Subcutaneous abdominal adipose tissue (tissue), 5 donors: ENCODE data around the gene ZNF205.

Experiments used
- H3K27ac ChIP-seq: one replicate; pipeline ENCODE4 v1.7.0; 2013; ENCODE audit warnings: low read depth, mild to moderate bottlenecking, inconsistent platforms, low read length, moderate library complexity
- H3K27me3 ChIP-seq, 5 donors: one replicate each; pipeline ENCODE4 v1.7.0; 2013; ENCODE audit warnings: low read length in 5 of 5, inconsistent platforms in 1 of 5; ENCODE audit not compliant: control insufficient read depth in 5 of 5, insufficient read depth in 4 of 5
- H3K36me3 ChIP-seq, 5 donors: one replicate each; pipeline ENCODE4 v1.7.0; 2013; ENCODE audit warnings: low read length in 5 of 5; ENCODE audit not compliant: control insufficient read depth in 5 of 5, insufficient read depth in 5 of 5
- H3K4me1 ChIP-seq, 5 donors: one replicate each; pipeline ENCODE4 v1.7.0; 2013; ENCODE audit warnings: low read length in 5 of 5, mild to moderate bottlenecking in 3 of 5, moderate library complexity in 1 of 5; ENCODE audit not compliant: control insufficient read depth in 5 of 5, insufficient read depth in 5 of 5
- H3K4me3 ChIP-seq, 5 donors: one replicate each; pipeline ENCODE4 v1.7.0; 2013; ENCODE audit warnings: low read length in 5 of 5, low read depth in 1 of 5
- H3K9ac ChIP-seq, 5 donors: one replicate each; pipeline ENCODE4 v1.7.0; 2013; ENCODE audit warnings: low read length in 5 of 5, mild to moderate bottlenecking in 4 of 5, moderate library complexity in 3 of 5
- H3K9me3 ChIP-seq, 5 donors: one replicate each; pipeline ENCODE4 v1.7.0; 2013; ENCODE audit warnings: low read length in 5 of 5; ENCODE audit not compliant: control insufficient read depth in 5 of 5
- donor health status: healthy.
- donor health status: healthy.
- donor health status: healthy.
- donor health status: healthy.
- donor health status: healthy.

The ZNF205 gene

GRCh38 chr16:3091551-3091950 is 20.8 kb upstream of the ZNF205 start:
- no peak overlapping the region for H3K27ac ChIP-seq
- H3K9ac ChIP-seq, result no peak overlapping the region
- H3K36me3 ChIP-seq, result no peaks in the 10 kb centered on the region
- H3K4me3 ChIP-seq, result no peak overlapping the region
- peaks cover 3 to 30% (median 18%) of the 10 kb centered on the region in 5 donors for H3K4me1 ChIP-seq
- no peaks in the 10 kb centered on the region for H3K9me3 ChIP-seq
- H3K27me3 ChIP-seq, result peaks cover 0 to 9% (median 0%) of the 10 kb centered on the region in 5 donors

GRCh38 chr16:3092501-3092941 is 19.9 kb upstream of the ZNF205 start:
- Histone ChIP-seq H3K9me3 (no peaks in the 10 kb centered on the region), H3K4me1 (peaks cover 1 to 20% (median 9%) of the 10 kb centered on the region in 5 donors), H3K27me3 (peaks cover 0 to 9% (median 0%) of the 10 kb centered on the region in 5 donors), H3K9ac (no peak overlapping the region), H3K36me3 (no peaks in the 10 kb centered on the region), H3K27ac (no peak overlapping the region), H3K4me3 (no peak overlapping the region)

- Histone ChIP-seq H3K27me3 (peaks cover 0 to 9% (median 0%) of the 10 kb centered on the region in 5 donors), H3K27ac (no peak overlapping the region), H3K9me3 (no peaks in the 10 kb centered on the region), H3K4me3 (no peak overlapping the region), H3K4me1 (peaks cover 0 to 8% (median 4%) of the 10 kb centered on the region in 5 donors), H3K9ac (no peak overlapping the region), H3K36me3 (no peaks in the 10 kb centered on the region)
Measured at GRCh38 chr16:3094289-3095027, 17.9 kb upstream of the ZNF205 start.

GRCh38 chr16:3095869-3096268 is 16.5 kb upstream of the ZNF205 start:
- Histone ChIP-seq H3K36me3 (no peaks in the 10 kb centered on the region), H3K4me1 (peaks cover 4 to 20% (median 14%) of the 10 kb centered on the region in 5 donors), H3K27ac (no peak overlapping the region), H3K4me3 (no peak overlapping the region), H3K9ac (no peak overlapping the region), H3K9me3 (no peaks in the 10 kb centered on the region), H3K27me3 (peaks cover 0 to 9% (median 0%) of the 10 kb centered on the region in 5 donors)

GRCh38 chr16:3096362-3096761 is 16.0 kb upstream of the ZNF205 start:
- Histone ChIP-seq H3K4me3 (no peak overlapping the region), H3K27me3 (peaks cover 0 to 8% (median 0%) of the 10 kb centered on the region in 5 donors), H3K36me3 (no peaks in the 10 kb centered on the region), H3K9me3 (no peaks in the 10 kb centered on the region), H3K27ac (no peak overlapping the region), H3K9ac (no peak overlapping the region), H3K4me1 (peaks cover 4 to 25% (median 18%) of the 10 kb centered on the region in 5 donors)

- H3K27me3 ChIP-seq, result peaks cover 0 to 2% (median 0%) of the 10 kb centered on the region in 5 donors
- H3K4me3 ChIP-seq, result no peak overlapping the region
Measured at GRCh38 chr16:3097266-3097665, 15.1 kb upstream of the ZNF205 start.

GRCh38 chr16:3098459-3099394 is 13.7 kb upstream of the ZNF205 start, which contains the start of gene ZSCAN10:
TSS of gene ZSCAN10 (minus strand) at chr16:3099294. CDS start at chr16:3092937, 6,357 bp downstream.
- Histone ChIP-seq H3K27me3 (no peaks in the 10 kb centered on the region), H3K9me3 (no peaks in the 10 kb centered on the region), H3K4me1 (peaks cover 4 to 40% (median 23%) of the 10 kb centered on the region in 5 donors), H3K27ac (no peak within 1 kb of the TSS), H3K36me3 (no peaks in the 10 kb centered on the region), H3K4me3 (peak within 1 kb of the TSS; percentile 8 to 53 (median 33)), H3K9ac (peak within 1 kb of the TSS in 1 of 5 donors; percentile 26)

More at GRCh38 chr16:3097266-3097665, 15.1 kb upstream of the ZNF205 start:
- Histone ChIP-seq H3K36me3 (no peaks in the 10 kb centered on the region), H3K4me1 (peaks cover 4 to 32% (median 22%) of the 10 kb centered on the region in 5 donors), H3K9ac (no peak overlapping the region), H3K27ac (no peak overlapping the region), H3K9me3 (no peaks in the 10 kb centered on the region)

- Histone ChIP-seq H3K4me3 (peak overlapping the region in 2 of 5 donors; percentile 33 to 53), H3K27ac (no peak overlapping the region), H3K36me3 (no peaks in the 10 kb centered on the region), H3K9ac (no peak overlapping the region), H3K27me3 (no peaks in the 10 kb centered on the region), H3K4me1 (peaks cover 4 to 40% (median 23%) of the 10 kb centered on the region in 5 donors), H3K9me3 (no peaks in the 10 kb centered on the region)
Measured at GRCh38 chr16:3099395-3099731, 13.0 kb upstream of the ZNF205 start.

GRCh38 chr16:3099732-3100499 is 12.5 kb upstream of the ZNF205 start:
- peak overlapping the region; percentile 8 to 53 (median 33) for H3K4me3 ChIP-seq

More at GRCh38 chr16:3099732-3100499, 12.5 kb upstream of the ZNF205 start:
- Histone ChIP-seq H3K27me3 (no peaks in the 10 kb centered on the region), H3K27ac (no peak overlapping the region), H3K9me3 (no peaks in the 10 kb centered on the region), H3K4me1 (peaks cover 4 to 40% (median 23%) of the 10 kb centered on the region in 5 donors), H3K36me3 (no peaks in the 10 kb centered on the region), H3K9ac (peak overlapping the region in 1 of 5 donors; percentile 26)
